Heart right ventricle (tissue), 16 donors: Measurements from ENCODE around the gene CAPRIN1. TPM values are rescaled to one million over a fixed set of nuclear protein-coding genes. Genes with fewer than 3 reads are reported as not detected.

Experiments used
- ATAC-seq, 8 donors: fragments of 200-7000 bp; cut with Tn5 transposase; one replicate each; pipeline ENCODE4 v1.9.1; 2020; ENCODE audit warnings: mild to moderate bottlenecking in 8 of 8, moderate library complexity in 8 of 8, moderate number of reproducible peaks in 1 of 8
- DNase-seq, 2 donors: peaks; one replicate each; pipeline ENCODE4 v3.0.0-alpha.2; 2020
- H3K27ac ChIP-seq, 10 donors: fragments of 200-600 bp; sonication (generic) in 2 of 10; one replicate each; pipeline versions ENCODE4 v1.5.0 to v1.8.0; 2020 to 2022; ENCODE audit warnings: mild to moderate bottlenecking in 3 of 10
- H3K27me3 ChIP-seq, 7 donors: fragments of 200-600 bp; one replicate each; pipeline ENCODE4 v1.8.0; 2021 to 2022; ENCODE audit warnings: mild to moderate bottlenecking in 2 of 7
- H3K36me3 ChIP-seq, 9 donors: fragments of 200-600 bp; sonication (generic) in 1 of 9; one replicate each; pipeline versions ENCODE4 v1.5.0 to v1.8.0; 2020 to 2022; ENCODE audit warnings: mild to moderate bottlenecking in 2 of 9
- H3K4me1 ChIP-seq, 9 donors: fragments of 200-600 bp; sonication (generic) in 1 of 9; one replicate each; pipeline versions ENCODE4 v1.5.0 to v1.8.0; 2020 to 2022; ENCODE audit warnings: mild to moderate bottlenecking in 4 of 9
- H3K4me3 ChIP-seq, 10 donors: fragments of 200-600 bp; sonication (generic) in 2 of 10; one replicate each; pipeline versions ENCODE4 v1.5.0 to v1.8.0; 2020 to 2022; ENCODE audit warnings: mild to moderate bottlenecking in 7 of 10, moderate library complexity in 2 of 10
- H3K9me3 ChIP-seq, 11 donors: fragments of 200-600 bp in 10 of 11; sonication (generic) in 2 of 11; one replicate each; pipeline versions ENCODE4 v1.5.0 to v1.8.0; 2013 to 2022; ENCODE audit warnings: mild to moderate bottlenecking in 2 of 11, control low read depth in 1 of 11, moderate library complexity in 1 of 11
- WGBS, 2 donors: extraction: QIAGEN DNeasy Blood & Tissue Kit; methylation state at CpG; one replicate each; pipeline ENCODE4 v1.1.7; 2013; ENCODE audit warnings: inconsistent platforms in 1 of 2; 5-methylcytosine and 5-hydroxymethylcytosine counted together
- intact Hi-C, 10 donors: fragments of 100-400 bp; cut with DNase I; formaldehyde crosslinking; loops; one replicate each; pipeline versions ENCODE4 v1.11.1 to v1.14.2; 2022
- polyA plus RNA-seq, 2 donors: library from polyadenylated mRNA; stranded (reverse); fragments of 200-250 nt; gene quantifications; one replicate each; pipeline ENCODE4 v1.2.3, GENCODE V29; 2013
- total RNA-seq, 10 donors: library from RNA; stranded (reverse); fragmentation: NEBNext Ultra II Directional in 3 of 10; extraction: Animal tissue kit (Norgen Biotek cat#: 25700) in 3 of 10; gene quantifications; one replicate each; pipeline versions ENCODE4 v1.2.1 to v1.2.4, GENCODE V29; 2021 to 2023
- TF ChIP-seq, protein P1 (sequence below), 9 donors: fragments of 200-600 bp; sonication (generic) in 2 of 9; IDR thresholded peaks; one replicate each; pipeline versions ENCODE4 v1.5.0 to v1.8.0; 2021 to 2022; ENCODE audit warnings: antibody characterized with exemption in 9 of 9, mild to moderate bottlenecking in 5 of 9, moderate library complexity in 1 of 9
- donor health status: Arrhythmogenic right ventricular cardiomyopathy.
- donor health status: ischemic (EF 13 %, LVEDD 7.1; RV severe dilation, severe dysfunction).
- donor health status: healthy with polysubstance abuse.
- donor health status: DM: no; HTN: yes; CAD: no.
- donor health status: DM: no; HTN: no; CAD: no.
- donor health status: ischemic (EF 25% LVEDD 6.9; RV normal size, moderate dysfunction).
- donor health status: ischemic (EF 25% LVEDD 5.7; RV mildly dilated, moderate dysfunction).
- donor health status: healthy.
- donor health status: DM: yes; HTN: yes; CAD: no.
- donor health status: Ischemic cardiomyopathy.
- donor health status: ischemic (EF 35%, LVEDD 5.7; RV mildly dilated, moderate dysfunction).
- donor health status: nonischemic (EF 11% LVEDD 7.7; RV severe dilation, severe dysfunction).
- donor health status: DM: yes; HTN: yes; CAD: no.
- donor health status: PGD.
- donor health status: ischemic (EF 29% LVEDD 5.4; RV normal size, mild dysfunction).
- donor health status: nonischemic (EF 23%, LVEDD 6.1; RV moderate dilation, normal function).

CAPRIN1 gene
- total and polyA plus RNA-seq, 12 donors: 37.9 to 142 (median 118) TPM

- TF ChIP-seq, protein P1, sequence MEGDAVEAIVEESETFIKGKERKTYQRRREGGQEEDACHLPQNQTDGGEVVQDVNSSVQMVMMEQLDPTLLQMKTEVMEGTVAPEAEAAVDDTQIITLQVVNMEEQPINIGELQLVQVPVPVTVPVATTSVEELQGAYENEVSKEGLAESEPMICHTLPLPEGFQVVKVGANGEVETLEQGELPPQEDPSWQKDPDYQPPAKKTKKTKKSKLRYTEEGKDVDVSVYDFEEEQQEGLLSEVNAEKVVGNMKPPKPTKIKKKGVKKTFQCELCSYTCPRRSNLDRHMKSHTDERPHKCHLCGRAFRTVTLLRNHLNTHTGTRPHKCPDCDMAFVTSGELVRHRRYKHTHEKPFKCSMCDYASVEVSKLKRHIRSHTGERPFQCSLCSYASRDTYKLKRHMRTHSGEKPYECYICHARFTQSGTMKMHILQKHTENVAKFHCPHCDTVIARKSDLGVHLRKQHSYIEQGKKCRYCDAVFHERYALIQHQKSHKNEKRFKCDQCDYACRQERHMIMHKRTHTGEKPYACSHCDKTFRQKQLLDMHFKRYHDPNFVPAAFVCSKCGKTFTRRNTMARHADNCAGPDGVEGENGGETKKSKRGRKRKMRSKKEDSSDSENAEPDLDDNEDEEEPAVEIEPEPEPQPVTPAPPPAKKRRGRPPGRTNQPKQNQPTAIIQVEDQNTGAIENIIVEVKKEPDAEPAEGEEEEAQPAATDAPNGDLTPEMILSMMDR (IDR thresholded peaks at IDR 0.05): no peak
- no peaks in the 10 kb centered on the region for H3K9me3 ChIP-seq
- DNase-seq (no peak), ATAC-seq (no peak)
- peaks cover 0 to 8% (median 0%) of the 10 kb centered on the region in 9 donors for H3K4me1 ChIP-seq
- no peaks in the 10 kb centered on the region for H3K27me3 ChIP-seq
- H3K4me3 ChIP-seq: no peak overlapping the region
- 67 to 74% methylated on average over 5 of the region's 5 CpGs for WGBS, 2 donors
- H3K36me3 ChIP-seq: peaks cover 5 to 100% (median 80%) of the 10 kb centered on the region in 9 donors
- H3K27ac ChIP-seq: no peak overlapping the region
- intact Hi-C loops: loop anchor here in 1 of 10 donors (10.0 kb wide), 1 partner anchor 120 kb away; no protein-coding TSS in a partner anchor
Measured at GRCh38 chr11:34114471-34114870, 62.9 kb downstream of the CAPRIN1 start.

DNA sequence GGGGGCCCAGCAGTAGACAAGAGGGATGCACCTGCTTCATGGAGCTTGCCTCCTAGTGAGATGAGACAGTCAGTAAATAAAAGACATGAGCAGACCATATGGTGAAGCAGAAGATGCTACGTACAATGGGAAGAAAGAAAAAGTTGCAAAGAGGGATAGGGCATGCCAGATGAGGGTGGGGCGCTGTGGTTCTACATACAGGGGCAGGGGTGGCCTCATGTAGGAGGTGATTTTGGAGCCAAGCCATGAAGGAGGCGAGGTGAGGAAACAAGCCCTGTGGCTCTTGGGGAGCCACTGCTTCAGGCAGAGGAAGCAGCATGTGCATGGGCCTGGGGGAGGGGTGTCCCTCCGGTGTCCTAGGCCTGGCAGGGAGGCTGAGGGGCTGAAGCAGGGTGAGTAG is 69.1 kb downstream of the CAPRIN1 start:
- ATAC-seq (no peak), DNase-seq (no peak)
- intact Hi-C loops: no loop called here
- TF ChIP-seq, protein P1 (IDR thresholded peaks at IDR 0.05): no peak
- no peaks in the 10 kb centered on the region for H3K27me3 ChIP-seq
- H3K9me3 ChIP-seq: no peaks in the 10 kb centered on the region
- no peaks in the 10 kb centered on the region for H3K4me1 ChIP-seq
- H3K4me3 ChIP-seq: no peak overlapping the region
- H3K27ac ChIP-seq: no peak overlapping the region
- 93 to 97% methylated on average over 4 of the region's 4 CpGs for WGBS, 2 donors
- H3K36me3 ChIP-seq: peaks cover 2 to 100% (median 86%) of the 10 kb centered on the region in 9 donors

GRCh38 chr11:34124885-34125668 is 73.5 kb downstream of the CAPRIN1 start:
- no peaks in the 10 kb centered on the region for H3K27me3 ChIP-seq
- H3K9me3 ChIP-seq: no peaks in the 10 kb centered on the region
- H3K27ac ChIP-seq: no peak overlapping the region
- ATAC-seq (no peak), DNase-seq (no peak)
- peaks cover 0 to 100% (median 78%) of the 10 kb centered on the region in 9 donors for H3K36me3 ChIP-seq
- intact Hi-C loops: no loop called here
- WGBS, 2 donors: 90 to 92% methylated on average over 4 of the region's 4 CpGs
- TF ChIP-seq, protein P1 (IDR thresholded peaks at IDR 0.05): no peak
- H3K4me3 ChIP-seq: no peak overlapping the region
- no peaks in the 10 kb centered on the region for H3K4me1 ChIP-seq

- ATAC-seq: no peak
Measured at GRCh38 chr11:34126959-34127848, 75.7 kb downstream of the CAPRIN1 start.

More at GRCh38 chr11:34126959-34127848, 75.7 kb downstream of the CAPRIN1 start:
- 85 to 90% methylated on average over 12 of the region's 12 CpGs for WGBS, 2 donors
- TF ChIP-seq, protein P1 (IDR thresholded peaks at IDR 0.05): no peak
- Histone ChIP-seq H3K27ac (no peak overlapping the region), H3K27me3 (no peaks in the 10 kb centered on the region), H3K36me3 (peaks cover 0 to 100% (median 70%) of the 10 kb centered on the region in 9 donors), H3K4me1 (peaks cover 0 to 8% (median 0%) of the 10 kb centered on the region in 9 donors), H3K9me3 (no peaks in the 10 kb centered on the region), H3K4me3 (no peak overlapping the region)
- DNase-seq: no peak
- intact Hi-C loops: no loop called here
